ENCODE measurements around the gene BCL7A. TPM values are rescaled to one million over a fixed set of nuclear protein-coding genes. Genes with fewer than 3 reads are reported as not detected.

Gene BCL7A
- polyA plus RNA-seq, 1 donor from 2014 or later: 51.3 TPM

GRCh38 chr12:121981456-121981855 lies 40.2 kb upstream of the BCL7A start:
- H3F3A ChIP-seq (ENCODE audit: insufficient read depth, low read length, poor library complexity, severe bottlenecking): no peaks in the 10 kb centered on the region
- H3K36me3 ChIP-seq (ENCODE audit: insufficient read depth, low read length): no peaks in the 10 kb centered on the region
- no peak overlapping the region for H3K9ac ChIP-seq (ENCODE audit: low read length)
- no peaks in the 10 kb centered on the region for H3K9me3 ChIP-seq (ENCODE audit: low read length)
- no peaks in the 10 kb centered on the region for H3K9me2 ChIP-seq (ENCODE audit: insufficient read depth, low read length)
- no peaks in the 10 kb centered on the region for H4K20me1 ChIP-seq (ENCODE audit: insufficient read depth)
- H2AFZ ChIP-seq (ENCODE audit: low read depth, low read length): no peak overlapping the region
- no peak overlapping the region for H3K27ac ChIP-seq (ENCODE audit: low read length)
- H3K4me2 ChIP-seq (ENCODE audit: low read length): no peak overlapping the region
- no peaks in the 10 kb centered on the region for H3K27me3 ChIP-seq (ENCODE audit: insufficient read depth, low read depth, low read length)
- no peak overlapping the region for H3K4me3 ChIP-seq (ENCODE audit: low read length)
- TF ChIP-seq SMC3 (conservative IDR thresholded peaks at IDR 0.05; ENCODE audit: poor library complexity): no peak
- TF ChIP-seq CTCF (IDR thresholded peaks at IDR 0.05; ENCODE audit: poor library complexity, severe bottlenecking): no peak
- no peak for TF ChIP-seq REST (IDR thresholded peaks at IDR 0.05; ENCODE audit: borderline replicate concordance)
- H3K79me2 ChIP-seq (replicated peaks; ENCODE audit: insufficient read depth, low read length): no peaks in the 10 kb centered on the region

GRCh38 chr12:121982950-121983349 lies 38.7 kb upstream of the BCL7A start:
- no peaks in the 10 kb centered on the region for H3F3A ChIP-seq (ENCODE audit: insufficient read depth, low read length, poor library complexity, severe bottlenecking)
- H3K9me2 ChIP-seq (ENCODE audit: insufficient read depth, low read length): no peaks in the 10 kb centered on the region
- H3K4me2 ChIP-seq (ENCODE audit: low read length): no peak overlapping the region
- H3K36me3 ChIP-seq (ENCODE audit: insufficient read depth, low read length): no peaks in the 10 kb centered on the region
- no peaks in the 10 kb centered on the region for H3K79me2 ChIP-seq (replicated peaks; ENCODE audit: insufficient read depth, low read length)
- H3K4me3 ChIP-seq (ENCODE audit: low read length): no peak overlapping the region
- no peak overlapping the region for H2AFZ ChIP-seq (ENCODE audit: low read depth, low read length)
- no peaks in the 10 kb centered on the region for H4K20me1 ChIP-seq (ENCODE audit: insufficient read depth)
- TF ChIP-seq EP300 (conservative IDR thresholded peaks at IDR 0.05; ENCODE audit: poor library complexity, severe bottlenecking) (no peak), POLR2AphosphoS5 (IDR thresholded peaks at IDR 0.05) (no peak), REST (IDR thresholded peaks at IDR 0.05; ENCODE audit: borderline replicate concordance) (no peak), MXI1 (conservative IDR thresholded peaks at IDR 0.05; ENCODE audit: poor library complexity, severe bottlenecking) (no peak), TAF1 (IDR thresholded peaks at IDR 0.05; ENCODE audit: low read depth) (no peak), CTCF (IDR thresholded peaks at IDR 0.05; ENCODE audit: poor library complexity, severe bottlenecking) (no peak), SMC3 (conservative IDR thresholded peaks at IDR 0.05; ENCODE audit: poor library complexity) (no peak), RAD21 (conservative IDR thresholded peaks at IDR 0.05) (no peak), EZH2 (IDR thresholded peaks at IDR 0.05; ENCODE audit: borderline replicate concordance, insufficient read depth, low read length, poor library complexity, severe bottlenecking) (no peak)
- no peak overlapping the region for H3K27ac ChIP-seq (ENCODE audit: low read length)
- no peaks in the 10 kb centered on the region for H3K9me3 ChIP-seq (ENCODE audit: low read length)
- H3K9ac ChIP-seq (ENCODE audit: low read length): no peak overlapping the region
- H3K27me3 ChIP-seq (ENCODE audit: insufficient read depth, low read depth, low read length): no peaks in the 10 kb centered on the region
